HG03045 (cell line): ENCODE results near the gene ARHGAP20.

Source experiments
- ATAC-seq: cut with Tn5 transposase; IDR thresholded peaks from one replicate; pipeline ENCODE4 v1.9.1; 2021; ENCODE audit warnings: mild to moderate bottlenecking, moderate library complexity; ENCODE audit not compliant: unreplicated experiment

The ARHGAP20 gene

DNA sequence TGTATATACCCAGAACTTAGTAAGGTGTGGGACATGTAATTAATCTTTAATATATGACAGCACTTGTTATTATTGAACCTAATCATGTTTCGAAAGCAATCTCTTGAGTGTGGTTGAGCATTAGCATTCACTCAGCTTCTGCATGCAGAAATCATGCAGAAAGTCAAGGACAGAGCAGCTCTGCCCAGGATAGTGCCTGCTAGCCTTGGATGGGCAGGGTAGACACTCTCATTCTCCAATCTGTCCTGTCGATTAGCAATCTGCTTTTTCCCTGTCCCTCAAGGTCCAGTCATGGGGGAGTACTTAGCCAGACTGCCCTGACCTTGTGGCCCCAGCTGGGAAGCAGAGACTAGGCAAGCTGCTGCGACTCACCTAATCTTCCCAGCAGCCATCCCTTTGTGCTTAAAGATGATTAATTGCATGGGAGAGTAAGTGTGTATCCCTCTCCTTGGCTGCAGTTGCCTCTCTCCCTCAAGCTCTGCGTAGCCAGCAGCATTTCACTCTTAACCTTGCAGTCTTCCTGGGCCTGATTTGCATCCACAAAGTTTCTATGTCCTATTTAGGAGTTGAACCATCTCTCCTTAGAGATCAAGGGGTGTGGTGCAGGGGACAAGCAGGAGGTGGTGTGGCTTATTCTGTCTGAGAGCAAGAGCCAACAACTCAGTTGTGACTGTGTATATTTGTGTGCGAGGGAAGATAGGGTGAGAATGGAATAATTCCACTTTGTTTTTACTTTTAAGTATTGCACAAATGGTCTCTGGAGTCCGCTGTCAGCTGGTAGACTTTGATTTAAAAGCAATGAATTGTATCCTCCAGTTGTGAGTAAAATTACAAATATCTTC is 181.1 kb downstream of the ARHGAP20 start:
- ATAC-seq, result no peak

DNA sequence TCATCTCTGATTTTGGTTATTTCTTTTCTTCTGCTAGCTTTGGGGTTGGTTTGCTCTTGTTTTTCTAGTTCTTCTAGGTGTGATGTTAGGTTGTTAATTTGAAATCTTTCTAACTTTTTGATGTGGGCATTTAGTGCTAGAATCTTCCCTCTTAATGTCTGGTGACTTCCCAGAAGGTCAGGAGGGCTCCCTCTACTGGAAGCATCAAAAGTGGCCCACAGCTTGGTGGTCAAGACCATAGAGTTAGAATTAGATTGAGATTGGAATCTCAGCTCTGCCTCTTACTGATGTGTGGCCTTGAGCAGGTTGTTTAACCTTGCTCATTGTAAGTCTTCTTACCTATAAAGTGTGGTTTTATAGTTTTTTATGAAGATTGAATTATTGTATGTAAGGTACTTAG is 183.2 kb downstream of the ARHGAP20 start:
- ATAC-seq, result no peak

DNA sequence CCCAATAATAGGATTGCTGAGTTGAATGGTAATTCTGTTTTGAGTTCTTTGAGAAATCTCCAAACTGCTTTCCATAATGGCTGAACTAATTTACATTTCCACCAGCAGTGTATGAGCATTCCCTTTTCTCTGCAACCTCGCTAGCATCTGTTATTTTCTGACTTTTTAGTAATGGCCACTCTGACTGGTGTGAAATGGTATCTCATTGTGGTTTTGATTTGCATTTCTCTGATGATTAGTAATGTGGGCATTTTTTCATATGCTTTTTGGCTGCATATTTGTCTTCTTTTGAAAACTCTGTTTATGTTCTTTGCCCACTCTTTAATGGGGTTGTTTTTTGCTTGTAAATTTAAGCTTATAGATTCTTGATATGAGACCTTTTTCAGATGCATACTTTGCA is 185.1 kb downstream of the ARHGAP20 start:
- no peak for ATAC-seq
